HepG2 (cell line): Measurements from ENCODE around the gene KCTD5. TPM values are rescaled to one million over a fixed set of nuclear protein-coding genes. Genes with fewer than 3 reads are reported as not detected.
"Not testable (repeated sequence)": the region's sequence is repeated elsewhere in the genome, so short reads cannot be mapped to it uniquely, and the experiment has no call there.

ENCODE experiments used
- ATAC-seq: fragments of 200-7000 bp; cut with Tn5 transposase; 3 replicates; pipeline ENCODE4 v1.9.1; 2020; ENCODE audit warnings: mild to moderate bottlenecking, moderate library complexity
- BruUV-seq: library from RNA; stranded (reverse); fragments of 400-500 nt; replicated peaks from 2 replicates; lab custom pipeline; 2021; lab: Mats Ljungman, UMichigan
- CTCF ChIA-PET: fragments of 300-600 bp; formaldehyde crosslinking; extraction: SDS; loops from one replicate; lab custom pipeline; 2021; ENCODE audit warnings: low total read pairs, inconsistent platforms, low intra/inter-chr PET ratio; lab: Yijun Ruan, JAX
- POLR2A ChIA-PET: fragments of 350-600 bp; sonication (Branson Sonifier 250); formaldehyde crosslinking; loops from one replicate; lab custom pipeline; 2020; ENCODE audit warnings: antibody characterized with exemption, inconsistent platforms; lab: Yijun Ruan, JAX
- DNase-seq: peaks from one replicate; pipeline ENCODE4 v3.0.0-alpha.2; 2015; ENCODE audit warnings: low spot score
- FAIRE-seq: peaks from 3 replicates; lab custom pipeline; 2011; peaks lifted over from hg19 to GRCh38; lab: Jason Lieb, UNC
- H2AFZ ChIP-seq: one replicate; pipeline ENCODE4 v1.6.1; 2011; ENCODE audit warnings: low read length, inconsistent platforms
- H3K27ac ChIP-seq: fragments of 300-600 bp; 3 replicates; pipeline ENCODE4 v1.8.0; 2011; ENCODE audit warnings: mixed run types, mild to moderate bottlenecking, mixed read lengths, low read length, inconsistent platforms; ENCODE audit not compliant: insufficient read depth; ENCODE audit errors: extremely low read length
- H3K27me3 ChIP-seq, 2 experiments: fragments of 200-600 bp in 1 of 2; 2 replicates in 1 of 2; 3 replicates in 1 of 2; pipeline versions ENCODE4 v1.6.0 to v1.8.0; 2011; ENCODE audit warnings: low read length in 2 of 2, mild to moderate bottlenecking in 2 of 2, moderate library complexity in 2 of 2, inconsistent platforms in 1 of 2; ENCODE audit not compliant: insufficient read depth in 2 of 2, control insufficient read depth in 1 of 2
- H3K36me3 ChIP-seq, 2 experiments: fragments of 200-600 bp in 1 of 2; replicated peaks in 1 of 2; 2 replicates in 1 of 2; 3 replicates in 1 of 2; pipeline versions ENCODE4 v1.5.1 to v1.8.0; 2011; ENCODE audit warnings: low read length in 2 of 2, inconsistent platforms in 1 of 2; ENCODE audit not compliant: insufficient read depth in 2 of 2, control insufficient read depth in 1 of 2
- H3K4me1 ChIP-seq: 2 replicates; pipeline ENCODE4 v1.5.1; 2012; ENCODE audit warnings: low read length, inconsistent platforms; ENCODE audit not compliant: insufficient read depth
- H3K4me2 ChIP-seq: 2 replicates; pipeline ENCODE4 v1.6.0; 2011; ENCODE audit warnings: low read depth, low read length, inconsistent platforms
- H3K4me3 ChIP-seq, 3 experiments: fragments of 200-600 bp in 1 of 3; sonication (generic), shearing (Covaris generic) in 1 of 3; replicated peaks in 1 of 3; 2 replicates each; pipeline ENCODE4 v1.5.1; 2011 to 2016; ENCODE audit warnings: low read length in 3 of 3, inconsistent platforms in 2 of 3, low read depth in 2 of 3, mild to moderate bottlenecking in 2 of 3, control low read depth in 1 of 3, mixed read lengths in 1 of 3; ENCODE audit not compliant: insufficient read depth in 1 of 3
- H3K79me2 ChIP-seq: one replicate; pipeline ENCODE4 v1.6.1; 2011; ENCODE audit warnings: low read length, inconsistent platforms; ENCODE audit not compliant: insufficient read depth
- H3K9ac ChIP-seq: 2 replicates; pipeline ENCODE4 v1.6.0; 2011; ENCODE audit warnings: mild to moderate bottlenecking, low read depth, low read length, inconsistent platforms; ENCODE audit not compliant: insufficient read depth
- H3K9me3 ChIP-seq: 2 replicates; pipeline ENCODE4 v1.5.1; 2012; ENCODE audit warnings: mild to moderate bottlenecking, low read length
- H4K20me1 ChIP-seq: 2 replicates; pipeline ENCODE4 v1.6.0; 2011; ENCODE audit warnings: inconsistent platforms, mild to moderate bottlenecking, low read length, moderate library complexity; ENCODE audit not compliant: insufficient read depth
- ATF7-NPFF ChIP-seq: sonication (generic); formaldehyde crosslinking; IDR thresholded peaks from 2 replicates; pipeline ENCODE4 v1.8.1; 2023; ENCODE audit warnings: mild to moderate bottlenecking, low read depth, missing genetic modification reagents, moderate library complexity
- IRF2 ChIP-seq: IDR thresholded peaks from 2 replicates; pipeline ENCODE4 v1.6.1; 2018; ENCODE audit warnings: missing genetic modification reagents, missing compliant biosample characterization
- TARDBP ChIP-seq: sonication (generic); formaldehyde crosslinking; IDR thresholded peaks from 2 replicates; pipeline ENCODE4 v1.8.0; 2022; ENCODE audit warnings: mild to moderate bottlenecking, missing genetic modification reagents
- ZEB1 ChIP-seq: IDR thresholded peaks from 2 replicates; pipeline ENCODE4 v1.6.1; 2012; ENCODE audit warnings: mild to moderate bottlenecking, low read depth, inconsistent platforms; ENCODE audit not compliant: insufficient replicate concordance
- ZMYM2 ChIP-seq: sonication (generic); formaldehyde crosslinking; IDR thresholded peaks from 2 replicates; pipeline ENCODE4 v1.8.0; 2022; ENCODE audit warnings: mild to moderate bottlenecking, missing genetic modification reagents
- ZMYM3 ChIP-seq: sonication (generic); formaldehyde crosslinking; IDR thresholded peaks from 2 replicates; pipeline ENCODE4 v1.5.1; 2020; ENCODE audit warnings: mild to moderate bottlenecking, missing genetic modification reagents
- ZNF460 ChIP-seq: sonication (generic); formaldehyde crosslinking; IDR thresholded peaks from 2 replicates; pipeline ENCODE4 v1.5.1; 2020; ENCODE audit warnings: missing genetic modification reagents, mild to moderate bottlenecking, borderline replicate concordance
- WGBS: methylation state at CpG from one replicate; pipeline ENCODE4 v1.1.6; 2017; ENCODE audit warnings: low lambda C conversion rate; 5-methylcytosine and 5-hydroxymethylcytosine counted together
- in situ Hi-C: cut with HindIII; loops from 2 replicates; pipeline ENCODE4 v1.10.0; 2017; ENCODE audit warnings: low pct_unique_long_range_greater_than_20kb; ENCODE audit not compliant: extremely low pct_ligation_motif_present
- intact Hi-C: fragments of 100-400 bp; cut with micrococcal nuclease; formaldehyde crosslinking; loops from one replicate; pipeline ENCODE4 v1.10.0; 2022; ENCODE audit not compliant: unreplicated experiment
- polyA plus RNA-seq, 8 experiments: library from polyadenylated mRNA; depleted of rRNA in 3 of 8; stranded (reverse) in 7 of 8; unstranded in 1 of 8; fragments of >200 nt; fragmentation: Illumina TruSeq in 4 of 8; extraction: Trizol in 4 of 8; gene quantifications; 2 replicates each; pipeline versions ENCODE4 v1.2.1 to v1.2.3, GENCODE V29; 2011 to 2016; ENCODE audit warnings: low read depth in 4 of 8, missing spikeins in 1 of 8, mixed read lengths in 1 of 8; ENCODE audit not compliant: insufficient read depth in 1 of 8
- total RNA-seq, 5 experiments: library from RNA; depleted of rRNA; stranded (reverse); fragments of >200 nt; fragmentation: Illumina TruSeq; extraction: Trizol; gene quantifications; 2 replicates each; pipeline ENCODE4 v1.2.3, GENCODE V29; 2016; ENCODE audit warnings: low read depth in 1 of 5
- TF ChIP-seq, protein P1 (sequence below): sonication (generic); formaldehyde crosslinking; IDR thresholded peaks from 2 replicates; pipeline ENCODE4 v1.4.0; 2020; ENCODE audit warnings: missing genetic modification reagents, borderline replicate concordance
- TF ChIP-seq, protein P2 (sequence below), 2 experiments: sonication (generic) in 1 of 2; formaldehyde crosslinking in 1 of 2; IDR thresholded peaks; 2 replicates each; pipeline versions ENCODE4 v1.4.0 to v1.6.1; 2018 to 2020; ENCODE audit warnings: missing genetic modification reagents in 2 of 2, borderline replicate concordance in 1 of 2, low read depth in 1 of 2, mild to moderate bottlenecking in 1 of 2, missing biosample characterization in 1 of 2

The KCTD5 gene
- total and polyA plus RNA-seq, 2 of the 13 experiments (the other 11 are each of a cell fraction or from before 2014, with no cell fraction given) = 25.4 to 29.8 TPM

DNA sequence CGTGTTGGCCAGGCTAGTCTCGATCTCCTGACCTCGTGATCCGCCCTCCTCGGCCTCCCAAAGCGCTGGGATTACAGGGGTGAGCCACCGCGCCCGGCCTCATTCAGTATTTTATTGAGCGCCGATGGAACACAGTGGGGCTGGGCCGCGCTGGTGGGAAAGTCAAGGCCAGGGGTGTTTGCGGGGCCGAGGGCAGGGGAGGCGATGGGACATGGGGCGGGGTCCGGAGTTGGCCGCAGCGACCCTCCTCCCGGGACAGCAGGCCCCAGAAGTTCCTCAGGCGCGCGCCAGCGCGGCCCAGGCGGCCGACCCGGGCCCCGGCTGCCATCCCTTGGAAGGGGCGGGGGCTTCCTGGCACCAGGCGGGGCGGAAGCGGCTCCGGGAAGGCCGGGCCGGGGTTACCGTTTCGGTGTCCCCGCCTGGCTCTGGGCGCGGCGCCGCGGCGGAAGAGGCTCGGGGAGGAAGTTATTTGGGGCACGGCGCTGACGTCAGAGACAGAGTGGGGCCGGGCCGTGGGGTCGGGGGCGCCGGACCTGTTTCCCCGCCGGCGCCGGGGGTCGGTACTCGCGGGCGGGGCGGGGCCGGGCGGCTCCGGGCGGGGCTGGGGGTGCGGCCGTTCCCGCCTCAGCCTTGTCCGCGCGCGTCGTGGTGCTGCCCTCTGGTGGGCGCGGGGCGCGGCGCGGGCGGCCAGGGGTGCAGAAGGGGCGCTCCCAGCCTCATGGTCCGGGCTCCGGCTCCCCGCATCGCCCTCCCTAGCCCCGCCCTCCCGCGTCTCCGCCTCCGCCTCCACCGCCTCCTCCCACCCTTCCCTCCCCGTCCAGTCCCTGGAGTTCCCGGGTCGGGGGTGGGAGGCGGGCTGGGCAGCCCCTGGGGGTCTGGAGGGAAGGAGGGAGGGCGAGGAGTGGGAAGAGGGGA is 38.7 kb downstream of the KCTD5 start (continued):
- TF ChIP-seq ZEB1 (peak; percentile 30), ZNF460 (CRISPR knock-in tag) (peak; percentile 90), ATF7-NPFF (no peak)
- TF ChIP-seq, protein P1, sequence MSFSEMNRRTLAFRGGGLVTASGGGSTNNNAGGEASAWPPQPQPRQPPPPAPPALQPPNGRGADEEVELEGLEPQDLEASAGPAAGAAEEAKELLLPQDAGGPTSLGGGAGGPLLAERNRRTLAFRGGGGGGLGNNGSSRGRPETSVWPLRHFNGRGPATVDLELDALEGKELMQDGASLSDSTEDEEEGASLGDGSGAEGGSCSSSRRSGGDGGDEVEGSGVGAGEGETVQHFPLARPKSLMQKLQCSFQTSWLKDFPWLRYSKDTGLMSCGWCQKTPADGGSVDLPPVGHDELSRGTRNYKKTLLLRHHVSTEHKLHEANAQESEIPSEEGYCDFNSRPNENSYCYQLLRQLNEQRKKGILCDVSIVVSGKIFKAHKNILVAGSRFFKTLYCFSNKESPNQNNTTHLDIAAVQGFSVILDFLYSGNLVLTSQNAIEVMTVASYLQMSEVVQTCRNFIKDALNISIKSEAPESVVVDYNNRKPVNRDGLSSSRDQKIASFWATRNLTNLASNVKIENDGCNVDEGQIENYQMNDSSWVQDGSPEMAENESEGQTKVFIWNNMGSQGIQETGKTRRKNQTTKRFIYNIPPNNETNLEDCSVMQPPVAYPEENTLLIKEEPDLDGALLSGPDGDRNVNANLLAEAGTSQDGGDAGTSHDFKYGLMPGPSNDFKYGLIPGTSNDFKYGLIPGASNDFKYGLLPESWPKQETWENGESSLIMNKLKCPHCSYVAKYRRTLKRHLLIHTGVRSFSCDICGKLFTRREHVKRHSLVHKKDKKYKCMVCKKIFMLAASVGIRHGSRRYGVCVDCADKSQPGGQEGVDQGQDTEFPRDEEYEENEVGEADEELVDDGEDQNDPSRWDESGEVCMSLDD = peak; percentile 76; the same call in 1 of the 2 replicates

DNA sequence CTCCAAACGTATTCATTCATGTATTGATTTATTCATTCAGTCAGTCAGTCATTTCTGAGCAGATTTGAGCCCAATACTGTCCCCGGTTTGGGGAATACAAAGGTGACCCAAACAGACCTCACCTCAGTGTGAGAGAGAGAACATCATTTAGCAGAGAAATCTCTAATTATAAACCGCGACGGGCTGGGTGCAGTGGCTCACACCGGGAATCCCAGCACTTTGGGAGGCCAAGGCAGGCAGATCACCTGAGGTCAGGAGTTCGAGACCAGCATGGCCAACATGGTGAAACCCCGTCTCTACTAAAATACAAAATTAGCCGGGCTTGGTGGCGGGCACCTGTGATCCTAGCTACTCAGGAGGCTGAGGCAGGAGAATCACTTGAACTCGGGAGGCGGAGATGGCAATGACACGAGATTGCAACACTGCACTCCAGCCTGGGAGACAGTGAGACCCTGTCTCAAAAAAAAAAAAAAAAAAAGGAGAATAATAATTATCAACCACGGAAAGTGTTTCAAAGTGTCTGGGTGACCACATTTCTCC is 39.4 kb downstream of the KCTD5 start:
- H3K27me3 ChIP-seq, DNase-seq, FAIRE-seq, H4K20me1 ChIP-seq, POLR2A ChIA-PET, H3K27ac ChIP-seq, in situ Hi-C loops: not testable (repeated sequence)
- H3K4me1 ChIP-seq = peaks cover 27% of the 10 kb centered on the region
- H3K4me3 ChIP-seq = peak overlapping the region; percentile 68 to 80 (median 72)
- TF ChIP-seq TARDBP (CRISPR knock-in tag) = 0 out of 2 replicates have a peak, but pooled peaks have one; percentile 15
- TF ChIP-seq, protein P2, sequence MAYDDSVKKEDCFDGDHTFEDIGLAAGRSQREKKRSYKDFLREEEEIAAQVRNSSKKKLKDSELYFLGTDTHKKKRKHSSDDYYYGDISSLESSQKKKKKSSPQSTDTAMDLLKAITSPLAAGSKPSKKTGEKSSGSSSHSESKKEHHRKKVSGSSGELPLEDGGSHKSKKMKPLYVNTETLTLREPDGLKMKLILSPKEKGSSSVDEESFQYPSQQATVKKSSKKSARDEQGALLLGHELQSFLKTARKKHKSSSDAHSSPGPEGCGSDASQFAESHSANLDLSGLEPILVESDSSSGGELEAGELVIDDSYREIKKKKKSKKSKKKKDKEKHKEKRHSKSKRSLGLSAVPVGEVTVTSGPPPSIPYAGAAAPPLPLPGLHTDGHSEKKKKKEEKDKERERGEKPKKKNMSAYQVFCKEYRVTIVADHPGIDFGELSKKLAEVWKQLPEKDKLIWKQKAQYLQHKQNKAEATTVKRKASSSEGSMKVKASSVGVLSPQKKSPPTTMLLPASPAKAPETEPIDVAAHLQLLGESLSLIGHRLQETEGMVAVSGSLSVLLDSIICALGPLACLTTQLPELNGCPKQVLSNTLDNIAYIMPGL (CRISPR knock-in tag; IDR thresholded peaks at IDR 0.05; ENCODE audit: borderline replicate concordance in 1 of 2, low read depth in 1 of 2) = 0 out of 4 replicates have a peak, but pooled peaks of 1 of the 2 experiments have one; percentile 4
- 0 out of 2 replicates have a peak, but pooled peaks have one; percentile 38 for TF ChIP-seq ZMYM2 (CRISPR knock-in tag)
- peak; percentile 66; the same call in 1 of the 2 replicates for TF ChIP-seq ZMYM3
- 0 out of 2 replicates have a peak, but pooled peaks have one; percentile 3 for TF ChIP-seq IRF2 (CRISPR knock-in tag)
- TF ChIP-seq, all 625 proteins: peak for 5; not testable (repeated sequence) for 620
- intact Hi-C loops, CTCF ChIA-PET, H2AFZ ChIP-seq, H3K36me3 ChIP-seq, BruUV-seq, H3K9me3 ChIP-seq, H3K79me2 ChIP-seq, ATAC-seq: not testable (repeated sequence)
- Histone ChIP-seq H3K4me2 (peak overlapping the region; percentile 80), H3K9ac (peak overlapping the region; percentile 46; the same call in 1 of the 2 replicates)
- WGBS = 10% methylated on average over 14 of the region's 14 CpGs
